Activated T-cell treated with anti-CD3 and anti-CD28 coated beads for 24 hours (primary cell): ENCODE data around the gene OR13C8.

ENCODE experiments used
- DNase-seq: peaks from one replicate; pipeline ENCODE4 v3.0.0-alpha.2; 2020; ENCODE audit warnings: low read depth

Gene OR13C8

DNA sequence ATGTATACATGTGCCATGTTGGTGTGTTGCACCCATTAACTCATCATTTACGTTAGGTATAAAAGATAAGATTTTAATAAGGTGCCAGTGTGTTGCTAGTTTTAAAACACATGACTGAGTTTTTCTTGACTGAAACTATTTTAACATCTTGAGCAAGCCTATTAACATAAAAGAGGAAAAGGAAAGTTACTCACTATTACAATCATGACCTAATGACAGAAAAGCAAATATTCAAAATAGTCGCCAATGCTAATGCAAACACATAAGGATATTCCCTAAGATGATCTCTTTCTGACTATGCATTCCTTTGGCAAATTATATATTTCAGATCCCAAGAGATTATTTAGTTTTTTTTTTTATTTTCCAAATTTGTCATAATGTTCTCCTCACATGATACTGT is 42.2 kb downstream of the OR13C8 start:
- DNase-seq, result no peak

GRCh38 chr9:104617418-104617817 is 48.5 kb downstream of the OR13C8 start:
- no peak for DNase-seq

DNA sequence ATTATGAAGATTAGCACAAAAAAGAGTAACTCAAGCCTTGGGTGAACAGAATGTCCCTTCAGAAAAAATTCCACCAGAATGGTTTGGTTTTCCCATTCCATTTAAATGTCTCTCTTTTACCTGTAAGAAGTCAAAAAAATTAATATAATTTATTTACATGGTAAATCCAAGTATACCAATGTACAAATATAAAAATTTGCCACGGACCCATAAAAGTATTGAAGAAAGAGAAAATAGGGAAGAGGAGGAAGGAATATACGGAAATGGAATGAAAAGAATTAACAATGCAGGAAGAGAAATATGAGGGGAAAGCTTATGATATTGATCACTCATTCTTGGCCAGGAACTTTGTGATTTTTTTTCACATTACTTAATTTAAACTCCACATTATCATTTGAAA is 49.1 kb downstream of the OR13C8 start, which contains the start of gene OR13C9:
Gene OR13C9 (minus strand): TSS at position 101 of the 400 bp plus-strand sequence. CDS start 0 bp downstream, at position 101.
- DNase-seq, result no peak
